Activated naive CD4-positive, alpha-beta T cell treated with anti-CD3 and anti-CD28 coated beads, Interleukin-2, amount 50 U/mL, for 16 hours (primary cell): ENCODE results near the gene CFH.
"Not testable (repeated sequence)": the region's sequence is repeated elsewhere in the genome, so short reads cannot be mapped to it uniquely, and the experiment has no call there.

Experiments
- DNase-seq: peaks from one replicate; pipeline ENCODE4 v3.0.0-alpha.2; 2020

CFH gene

DNA sequence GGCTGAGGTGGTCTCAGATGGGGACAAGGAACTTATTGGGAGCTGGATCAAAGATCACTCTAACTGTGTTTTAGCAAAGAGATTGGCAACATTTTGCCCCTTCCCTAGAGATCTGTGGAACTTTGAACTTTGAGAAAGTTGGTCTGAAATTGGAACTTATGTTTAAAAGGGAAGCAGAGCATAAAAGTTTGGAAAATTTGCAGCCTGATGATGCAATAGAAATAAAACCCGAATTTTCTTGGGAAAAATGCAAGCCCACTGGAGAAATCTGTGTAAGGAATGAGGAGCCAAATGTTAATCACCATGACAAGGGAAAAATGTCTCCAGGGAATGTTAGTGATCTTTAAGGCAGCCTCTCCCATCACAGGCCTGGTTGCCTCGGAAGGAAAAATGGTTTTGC is 17.2 kb downstream of the CFH start:
- no peak for DNase-seq

GRCh38 chr1:196669693-196670092 is 17.9 kb downstream of the CFH start:
- DNase-seq = no peak

GRCh38 chr1:196674908-196675307 is 23.1 kb downstream of the CFH start:
- no peak for DNase-seq

DNA sequence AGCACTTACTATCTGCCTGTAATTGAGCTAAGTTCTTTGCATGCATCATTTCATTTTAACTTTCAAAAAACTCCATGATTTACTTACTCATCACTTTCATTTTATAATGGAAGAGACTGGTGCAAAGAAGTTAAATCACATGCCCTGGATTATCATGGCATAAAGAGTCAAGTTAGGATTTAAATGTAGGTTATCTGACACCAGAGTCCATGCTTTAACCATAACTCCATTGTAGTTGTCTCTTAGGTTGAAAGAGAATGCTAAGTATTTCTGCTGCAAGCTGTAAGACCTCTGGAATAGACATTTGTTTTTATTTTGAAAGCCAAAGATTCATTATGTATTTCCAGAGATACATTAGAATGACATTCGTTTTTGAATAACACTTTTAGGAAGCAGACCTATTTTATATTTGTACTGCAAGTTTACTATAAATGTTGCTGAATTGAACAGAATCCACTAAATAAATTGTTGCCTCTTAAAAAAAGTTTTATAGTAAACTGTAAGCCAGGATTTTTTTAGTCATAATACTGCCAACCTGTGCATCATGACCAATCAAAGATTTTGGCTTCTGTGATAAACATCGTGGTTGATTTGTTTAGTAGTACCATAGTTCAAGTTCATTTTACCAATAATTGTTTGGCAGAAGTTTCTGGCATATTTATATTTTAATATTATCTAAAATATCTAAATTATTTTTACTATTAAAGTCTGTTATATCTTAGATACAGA is 26.1 kb downstream of the CFH start:
- DNase-seq = no peak

- DNase-seq = no peak
Observed at GRCh38 chr1:196678510-196678884, 26.7 kb downstream of the CFH start.

- no peak for DNase-seq
Observed at GRCh38 chr1:196680107-196680506, 28.3 kb downstream of the CFH start.

DNA sequence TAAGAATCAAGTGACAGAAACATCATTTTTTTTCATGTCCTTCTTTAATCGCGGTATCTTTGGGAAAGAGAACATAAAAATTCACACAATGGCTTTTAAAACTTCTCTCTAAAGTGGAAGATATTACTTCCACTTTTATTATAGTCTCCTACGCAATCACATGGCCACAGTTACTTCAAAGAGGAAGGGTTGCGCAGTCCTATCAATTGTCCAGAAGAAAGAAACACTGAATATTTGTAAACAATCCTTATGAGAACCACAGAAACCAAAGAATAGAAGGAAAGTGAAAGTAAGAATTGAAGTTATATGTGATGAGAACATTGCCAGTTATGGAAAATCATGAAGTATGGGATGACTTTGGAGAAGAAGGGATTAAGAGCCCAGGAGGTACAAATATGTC is 32.6 kb downstream of the CFH start:
- no peak for DNase-seq

DNA sequence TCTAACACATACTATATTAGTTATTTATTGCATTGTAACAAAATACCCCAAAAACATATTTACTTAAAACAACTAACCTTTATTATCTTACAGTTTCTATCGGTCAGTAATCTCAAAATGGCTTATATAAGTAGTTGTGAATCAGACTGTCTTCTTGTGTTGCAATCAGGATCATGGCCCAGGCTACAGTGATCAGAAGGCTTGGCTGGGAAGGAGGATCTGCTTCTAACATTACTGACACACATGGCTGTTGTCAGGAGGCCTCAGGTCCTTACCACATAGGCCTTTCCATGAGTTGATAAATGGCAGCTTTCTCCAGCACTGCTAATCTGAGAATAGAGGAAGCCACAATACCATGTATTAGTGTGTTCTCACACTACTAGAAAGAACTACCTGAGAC is 33.7 kb downstream of the CFH start:
- no peak for DNase-seq

GRCh38 chr1:196689001-196689400 is 37.2 kb downstream of the CFH start:
- no peak for DNase-seq

DNA sequence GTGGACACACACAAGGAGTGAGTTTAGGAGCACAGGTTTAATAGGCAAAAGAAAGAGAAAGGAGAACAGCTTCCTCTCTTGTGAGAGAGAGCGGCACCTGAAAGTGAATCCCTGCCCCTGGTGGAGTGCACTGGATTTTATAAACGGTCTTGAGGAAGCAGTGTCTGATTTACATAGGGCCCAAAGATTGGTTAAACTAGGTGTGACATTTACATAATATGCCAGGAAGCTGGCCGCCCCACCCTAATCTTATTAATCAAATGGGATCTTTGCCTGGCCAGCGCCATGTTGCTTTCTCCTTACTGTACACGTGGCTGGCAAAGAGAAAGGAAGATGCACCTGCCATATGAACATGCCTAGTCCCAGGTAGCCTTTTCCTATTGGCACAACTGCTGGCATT is 38.7 kb downstream of the CFH start:
- DNase-seq = no peak

DNA sequence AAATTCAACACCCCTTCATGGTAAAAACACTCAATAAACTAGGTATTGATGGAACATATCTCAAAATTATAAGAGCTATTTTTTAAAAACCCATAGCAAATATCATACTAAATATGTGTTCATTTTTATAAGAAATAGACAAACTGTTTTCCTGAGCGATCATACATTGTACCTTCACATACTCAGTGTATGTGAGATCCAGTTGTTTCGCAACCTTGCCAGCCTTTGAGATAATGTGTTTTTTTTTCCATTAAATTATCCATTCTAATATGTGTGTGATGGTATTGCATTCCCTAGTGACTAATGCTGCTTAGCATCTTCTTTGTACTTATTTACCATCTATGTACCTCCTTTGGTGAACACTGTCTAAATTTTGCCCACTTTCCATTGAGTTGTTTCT is 47.1 kb downstream of the CFH start:
- DNase-seq = no peak

GRCh38 chr1:196701144-196701543 is 49.3 kb downstream of the CFH start:
- no peak for DNase-seq

DNA sequence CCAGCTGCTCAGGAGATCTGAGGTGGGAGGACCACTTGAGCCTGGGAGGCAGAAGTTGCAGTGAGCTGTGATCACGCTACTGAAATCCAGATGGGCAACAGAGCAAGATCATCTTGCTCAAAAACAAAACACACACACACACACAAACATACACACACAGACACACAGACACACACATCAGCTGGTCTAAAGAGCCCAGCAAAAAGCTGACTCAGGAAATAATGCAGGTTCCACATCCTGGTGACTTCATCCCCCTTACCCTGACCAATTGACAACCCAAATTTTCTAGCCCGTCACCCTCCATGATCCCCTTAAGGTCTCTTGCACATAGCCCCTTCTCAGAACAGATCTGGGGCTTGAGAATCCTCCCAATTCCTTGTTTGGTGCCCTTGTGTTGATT is 58.0 kb downstream of the CFH start:
- not testable (repeated sequence) for DNase-seq

GRCh38 chr1:196717868-196718267 is 66.0 kb downstream of the CFH start:
- DNase-seq = no peak

GRCh38 chr1:196723325-196724185 is 71.7 kb downstream of the CFH start:
- peak; percentile 24 for DNase-seq

DNA sequence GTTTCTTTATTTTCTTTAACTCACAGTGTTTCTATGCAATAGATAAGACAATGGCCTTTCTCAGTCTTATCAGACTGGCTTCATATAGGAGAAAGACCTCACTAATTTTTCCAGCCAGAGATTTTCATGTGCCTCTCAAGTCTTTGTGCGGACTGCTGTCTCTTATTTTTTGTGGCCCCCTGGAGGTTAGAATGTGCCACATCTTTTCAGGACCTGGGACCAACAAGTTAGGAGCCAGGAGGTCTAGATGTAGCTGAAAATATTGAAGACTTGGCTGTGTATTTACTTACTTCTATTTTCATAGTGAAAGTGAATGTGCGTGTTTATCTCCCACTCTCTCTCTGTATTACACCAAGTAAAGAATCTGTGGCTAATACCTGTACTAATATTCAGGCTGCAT is 80.7 kb downstream of the CFH start:
- DNase-seq = no peak

GRCh38 chr1:196733091-196733970 is 81.5 kb downstream of the CFH start:
- no peak for DNase-seq

DNA sequence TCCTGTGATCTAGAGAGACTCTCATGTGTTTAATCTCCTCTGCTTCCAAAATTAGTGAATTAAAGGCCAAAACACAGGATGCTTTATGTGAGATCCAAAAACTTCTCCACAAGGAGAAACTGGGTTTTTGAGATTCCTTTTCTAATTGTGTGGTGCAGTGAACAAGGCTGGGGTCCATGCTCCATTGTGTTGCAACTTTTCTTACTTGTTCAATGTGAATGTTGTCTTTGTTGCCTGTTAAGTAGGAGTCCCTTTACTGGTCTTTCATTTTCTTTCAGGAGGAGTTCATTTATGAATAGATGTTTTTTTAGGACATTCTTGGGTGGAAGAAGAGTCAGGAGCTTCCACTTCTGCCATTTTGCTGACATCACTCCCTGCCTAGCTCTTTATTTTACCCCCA is 82.2 kb downstream of the CFH start:
- DNase-seq = no peak

DNA sequence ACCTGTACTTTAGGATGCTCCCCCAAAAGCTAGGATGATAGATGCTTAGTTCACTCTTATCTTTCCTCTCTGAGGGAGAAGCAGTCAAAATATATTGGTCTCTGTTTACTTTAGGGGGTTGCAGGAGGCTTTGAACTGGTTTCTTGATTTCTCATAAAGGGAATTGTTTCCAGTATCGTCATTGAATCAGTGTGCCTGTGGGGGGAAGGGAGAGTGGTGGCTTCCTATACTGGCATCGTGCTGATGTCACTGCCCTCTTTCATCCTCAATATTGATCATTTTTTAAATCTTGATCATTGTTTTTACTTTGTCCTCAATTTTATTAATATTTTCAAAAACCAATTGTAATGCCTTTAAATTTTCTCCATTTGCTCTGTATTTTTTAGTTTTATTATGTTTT is 82.6 kb downstream of the CFH start:
- DNase-seq = no peak

DNA sequence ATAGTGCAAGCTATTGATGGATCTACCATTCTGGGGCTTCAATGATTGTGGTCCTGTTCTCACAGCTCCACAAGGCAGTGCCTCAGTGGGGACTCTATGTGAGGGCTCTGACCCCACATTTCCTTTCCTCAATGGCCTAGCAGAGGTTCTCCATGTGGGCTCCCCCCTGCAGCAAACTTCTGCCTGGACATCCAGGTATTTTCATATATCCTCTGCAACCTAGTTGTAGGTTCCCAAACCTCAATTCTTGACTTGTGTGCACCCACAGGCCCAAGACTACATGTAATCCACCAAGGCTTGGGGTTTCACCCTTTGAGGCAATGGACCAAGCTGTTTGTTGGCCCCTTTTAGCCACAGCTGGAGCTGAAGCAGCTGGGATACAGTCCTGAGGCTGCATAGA is 86.9 kb downstream of the CFH start:
- no peak for DNase-seq

DNA sequence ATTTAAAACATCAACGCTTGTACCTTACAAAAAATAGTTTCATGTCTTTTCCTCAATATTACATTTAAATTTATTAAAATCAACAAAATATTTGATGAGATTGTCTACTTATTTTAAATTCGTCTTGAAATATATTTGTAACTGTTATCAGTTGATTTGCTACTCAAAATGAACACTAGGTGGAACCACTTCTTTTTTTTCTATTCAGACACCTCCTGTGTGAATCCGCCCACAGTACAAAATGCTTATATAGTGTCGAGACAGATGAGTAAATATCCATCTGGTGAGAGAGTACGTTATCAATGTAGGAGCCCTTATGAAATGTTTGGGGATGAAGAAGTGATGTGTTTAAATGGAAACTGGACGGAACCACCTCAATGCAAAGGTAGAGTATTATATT is 91.4 kb downstream of the CFH start:
- DNase-seq = not testable (repeated sequence)

DNA sequence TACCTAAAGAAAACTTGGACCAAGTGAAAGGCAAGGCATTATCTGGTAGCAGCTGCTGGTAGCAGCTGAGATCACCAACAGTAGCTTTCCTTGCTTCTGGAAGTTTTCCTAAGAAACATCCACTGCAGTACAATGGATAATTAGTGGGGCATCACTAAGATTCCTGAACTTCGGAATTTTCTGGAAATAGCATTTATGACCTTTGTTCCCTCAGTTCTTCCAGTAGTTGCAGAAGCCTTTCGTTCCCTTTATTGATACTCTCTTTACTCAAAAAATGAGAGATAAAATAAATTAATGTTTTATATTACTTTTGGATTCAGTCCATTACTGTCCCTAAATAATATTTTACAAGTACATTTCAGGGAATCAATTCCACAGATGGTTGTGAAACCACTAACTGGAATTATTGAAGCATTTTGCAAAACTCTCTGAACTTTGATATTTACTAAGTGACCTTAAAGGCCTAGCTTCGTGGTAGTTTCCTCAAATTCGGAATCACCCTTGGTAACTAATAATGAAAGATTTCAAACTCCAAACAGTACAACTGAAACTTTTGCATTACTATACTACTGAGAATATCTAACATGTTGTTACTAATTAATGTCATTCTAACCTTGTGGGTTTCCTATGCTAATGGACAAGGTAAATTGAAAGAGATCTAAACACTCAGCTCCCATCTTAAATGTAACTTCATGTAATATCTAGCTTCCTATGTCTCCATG is 113.3 kb downstream of the CFH start:
- DNase-seq = not testable (repeated sequence)

- DNase-seq = not testable (repeated sequence)
Observed at GRCh38 chr1:196769823-196770222, 118.0 kb downstream of the CFH start.
